ENCODE measurements around the gene RAB11FIP3.

DNA sequence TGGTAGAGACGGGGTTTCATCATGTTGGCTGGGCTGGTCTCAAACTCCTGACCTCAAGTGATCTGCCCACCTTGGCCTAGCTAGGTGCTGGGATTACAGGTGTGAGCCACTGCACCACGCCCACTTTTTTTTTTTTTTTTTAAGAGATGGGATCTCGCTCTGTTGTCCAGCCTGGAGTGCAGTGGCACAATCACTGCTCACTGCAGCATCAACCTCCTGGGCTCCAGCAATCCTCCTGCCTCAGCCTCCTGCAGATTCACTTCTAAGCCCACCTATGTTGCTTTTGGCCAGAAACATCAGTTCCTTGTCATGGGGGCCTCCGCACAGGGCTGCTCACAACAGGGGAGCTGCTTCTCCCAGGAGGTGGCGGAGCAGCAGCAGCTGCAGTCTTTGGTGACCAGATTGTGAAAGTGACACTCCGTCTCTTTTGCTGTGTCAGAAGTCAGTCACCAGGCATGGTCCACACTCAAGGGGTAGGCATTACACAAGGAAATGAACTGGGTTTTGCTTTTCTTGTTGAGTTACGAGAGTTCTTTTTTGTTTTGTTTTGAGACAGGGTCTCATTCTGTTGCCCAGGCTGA, 32.9 kb upstream of the RAB11FIP3 start:
- TF ChIP-seq CTCF (IDR thresholded peaks at IDR 0.05) (no peak), EP300 (IDR thresholded peaks at IDR 0.05) (no peak), POLR2AphosphoS5 (IDR thresholded peaks at IDR 0.05) (no peak), POLR2A (IDR thresholded peaks at IDR 0.05) (no peak)

All from stomach (tissue), 4 donors.